Measurements from ENCODE around the gene COCH. TPM values are rescaled to one million over a fixed set of nuclear protein-coding genes. Genes with fewer than 3 reads are reported as not detected.

Gene COCH
- total RNA-seq, 3 donors from 2014 or later (not counting 1 experiment from before 2014, with no cell fraction given): 0.27 to 0.73 TPM; not detected in 1

GRCh38 chr14:30854492-30854891 is 19.9 kb upstream of the COCH start:
- no peaks in the 10 kb centered on the region for H3K4me1 ChIP-seq (ENCODE audit: control insufficient read depth, insufficient read depth, low read length)
- no peak overlapping the region for H3K27ac ChIP-seq (ENCODE audit: low read length)
- Mint-ChIP-seq H3K27me3 (ENCODE audit: low read depth in 2 of 2) (peaks cover 11 to 40% of the 10 kb centered on the region in 2 donors), H3K36me3 (peaks cover 5% of the 10 kb centered on the region), H3K4me3 (no peak overlapping the region), H3K4me1 (no peaks in the 10 kb centered on the region), H3K9me3 (no peaks in the 10 kb centered on the region), H3K27ac (no peak overlapping the region)
- H3K4me3 ChIP-seq (ENCODE audit: low read length): no peak overlapping the region
- ATAC-seq: no peak
- H3K9me3 ChIP-seq (ENCODE audit: control insufficient read depth, insufficient read depth, low read length): no peaks in the 10 kb centered on the region
- H3K27me3 ChIP-seq (ENCODE audit: control insufficient read depth, insufficient read depth, low read length): peaks cover 3% of the 10 kb centered on the region
- H3K36me3 ChIP-seq (ENCODE audit: control insufficient read depth, insufficient read depth, low read length): no peaks in the 10 kb centered on the region
- intact Hi-C loops (cut with micrococcal nuclease): no loop called here
- TF ChIP-seq, protein P1, sequence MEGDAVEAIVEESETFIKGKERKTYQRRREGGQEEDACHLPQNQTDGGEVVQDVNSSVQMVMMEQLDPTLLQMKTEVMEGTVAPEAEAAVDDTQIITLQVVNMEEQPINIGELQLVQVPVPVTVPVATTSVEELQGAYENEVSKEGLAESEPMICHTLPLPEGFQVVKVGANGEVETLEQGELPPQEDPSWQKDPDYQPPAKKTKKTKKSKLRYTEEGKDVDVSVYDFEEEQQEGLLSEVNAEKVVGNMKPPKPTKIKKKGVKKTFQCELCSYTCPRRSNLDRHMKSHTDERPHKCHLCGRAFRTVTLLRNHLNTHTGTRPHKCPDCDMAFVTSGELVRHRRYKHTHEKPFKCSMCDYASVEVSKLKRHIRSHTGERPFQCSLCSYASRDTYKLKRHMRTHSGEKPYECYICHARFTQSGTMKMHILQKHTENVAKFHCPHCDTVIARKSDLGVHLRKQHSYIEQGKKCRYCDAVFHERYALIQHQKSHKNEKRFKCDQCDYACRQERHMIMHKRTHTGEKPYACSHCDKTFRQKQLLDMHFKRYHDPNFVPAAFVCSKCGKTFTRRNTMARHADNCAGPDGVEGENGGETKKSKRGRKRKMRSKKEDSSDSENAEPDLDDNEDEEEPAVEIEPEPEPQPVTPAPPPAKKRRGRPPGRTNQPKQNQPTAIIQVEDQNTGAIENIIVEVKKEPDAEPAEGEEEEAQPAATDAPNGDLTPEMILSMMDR (IDR thresholded peaks at IDR 0.05): no peak
- DNase-seq: no peak

DNA sequence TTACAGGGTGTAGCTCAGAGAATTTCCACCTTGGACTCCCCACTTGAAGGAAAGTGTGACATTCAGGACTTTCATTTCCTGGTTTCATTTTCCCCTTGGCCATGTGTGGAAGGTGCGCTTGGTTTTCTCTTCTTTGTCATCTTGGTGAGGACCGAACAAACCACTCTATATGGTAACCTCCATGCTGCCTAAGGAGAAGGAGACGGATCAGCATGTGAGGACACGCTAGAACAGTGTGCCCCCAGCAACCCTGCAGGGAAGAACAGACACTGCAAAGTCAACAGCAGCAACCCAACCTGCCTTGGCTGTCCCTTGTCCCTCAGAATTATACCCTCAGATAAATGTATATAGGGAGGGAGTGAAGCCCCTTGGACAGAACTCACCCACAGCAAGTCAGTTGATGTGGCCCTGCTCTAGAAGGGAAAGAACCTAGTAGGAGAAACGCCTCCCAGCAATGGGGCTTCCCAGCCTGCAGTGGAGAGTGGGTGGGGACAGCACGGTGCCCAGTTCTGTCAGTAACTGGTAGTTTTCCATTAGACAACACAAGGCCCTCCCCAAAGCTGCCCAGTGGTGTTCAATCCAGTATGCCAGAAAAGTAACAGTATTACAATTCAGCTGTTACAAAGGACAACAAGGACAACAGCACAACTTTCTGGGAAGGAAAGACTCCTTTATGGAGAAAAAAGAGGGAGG is 18.9 kb upstream of the COCH start:
- H3K4me3 Mint-ChIP-seq: no peak overlapping the region
- H3K27me3 ChIP-seq (ENCODE audit: control insufficient read depth, insufficient read depth, low read length): peaks cover 3% of the 10 kb centered on the region
- TF ChIP-seq, protein P1 (IDR thresholded peaks at IDR 0.05): no peak
- H3K9me3 Mint-ChIP-seq: no peaks in the 10 kb centered on the region
- H3K36me3 ChIP-seq (ENCODE audit: control insufficient read depth, insufficient read depth, low read length): no peaks in the 10 kb centered on the region
- 75% methylated on average over 6 of the region's 6 CpGs for WGBS (ENCODE audit: insufficient coverage)
- no peak overlapping the region for H3K27ac Mint-ChIP-seq
- no peaks in the 10 kb centered on the region for H3K4me1 ChIP-seq (ENCODE audit: control insufficient read depth, insufficient read depth, low read length)
- ATAC-seq: no peak
- no peaks in the 10 kb centered on the region for H3K36me3 Mint-ChIP-seq
- peaks cover 6 to 31% of the 10 kb centered on the region in 2 donors for H3K27me3 Mint-ChIP-seq (ENCODE audit: low read depth in 2 of 2)
- H3K4me3 ChIP-seq (ENCODE audit: low read length): no peak overlapping the region
- H3K9me3 ChIP-seq (ENCODE audit: control insufficient read depth, insufficient read depth, low read length): no peaks in the 10 kb centered on the region
- intact Hi-C loops (cut with micrococcal nuclease): no loop called here
- no peak overlapping the region for H3K27ac ChIP-seq (ENCODE audit: low read length)
- no peaks in the 10 kb centered on the region for H3K4me1 Mint-ChIP-seq
- no peak for DNase-seq

GRCh38 chr14:30861200-30861599 is 13.2 kb upstream of the COCH start:
- no peak overlapping the region for H3K4me3 Mint-ChIP-seq
- ATAC-seq (no peak), DNase-seq (no peak)
- no peak overlapping the region for H3K4me3 ChIP-seq (ENCODE audit: low read length)
- no peaks in the 10 kb centered on the region for H3K9me3 Mint-ChIP-seq
- H3K4me1 ChIP-seq (ENCODE audit: control insufficient read depth, insufficient read depth, low read length): no peaks in the 10 kb centered on the region
- intact Hi-C loops (cut with micrococcal nuclease): no loop called here
- H3K27ac Mint-ChIP-seq: no peak overlapping the region
- peaks cover 13 to 37% of the 10 kb centered on the region in 2 donors for H3K27me3 Mint-ChIP-seq (ENCODE audit: low read depth in 2 of 2)
- H3K27ac ChIP-seq (ENCODE audit: low read length): no peak overlapping the region
- H3K36me3 Mint-ChIP-seq: no peaks in the 10 kb centered on the region
- no peaks in the 10 kb centered on the region for H3K4me1 Mint-ChIP-seq
- H3K9me3 ChIP-seq (ENCODE audit: control insufficient read depth, insufficient read depth, low read length): no peaks in the 10 kb centered on the region
- TF ChIP-seq, protein P1 (IDR thresholded peaks at IDR 0.05): no peak
- WGBS (ENCODE audit: insufficient coverage): 100% methylated on average over 1 of the region's 1 CpG
- no peaks in the 10 kb centered on the region for H3K36me3 ChIP-seq (ENCODE audit: control insufficient read depth, insufficient read depth, low read length)
- peaks cover 10% of the 10 kb centered on the region for H3K27me3 ChIP-seq (ENCODE audit: control insufficient read depth, insufficient read depth, low read length)

DNA sequence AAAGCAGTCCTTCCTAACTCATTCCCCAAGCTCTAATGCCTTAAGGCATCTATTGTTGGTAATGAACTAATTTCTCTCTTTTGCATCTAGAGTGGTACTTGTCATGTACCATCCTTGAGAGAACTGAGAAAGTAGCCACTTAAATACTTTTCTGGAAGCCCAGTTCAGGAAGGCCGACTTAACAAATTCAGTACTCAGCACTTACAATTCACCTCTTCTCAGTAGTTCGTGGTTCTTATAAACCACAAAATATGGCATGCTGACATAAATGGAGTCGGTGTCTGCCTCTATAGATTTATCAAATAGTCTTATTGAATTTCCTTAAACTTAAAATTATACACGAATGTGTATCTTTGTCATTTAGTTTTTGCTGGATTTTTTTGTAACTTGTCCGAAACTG is 9.4 kb upstream of the COCH start:
- intact Hi-C loops (cut with micrococcal nuclease): no loop called here
- H3K36me3 Mint-ChIP-seq: no peaks in the 10 kb centered on the region

More for the DNA sequence above, 9.4 kb upstream of the COCH start:
- H3K4me1 ChIP-seq (ENCODE audit: control insufficient read depth, insufficient read depth, low read length): no peaks in the 10 kb centered on the region
- no peak for ATAC-seq
- H3K27me3 ChIP-seq (ENCODE audit: control insufficient read depth, insufficient read depth, low read length): peaks cover 7% of the 10 kb centered on the region
- Mint-ChIP-seq H3K4me3 (no peak overlapping the region), H3K27me3 (ENCODE audit: low read depth in 2 of 2) (peaks cover 16 to 40% of the 10 kb centered on the region in 2 donors), H3K27ac (no peak overlapping the region), H3K9me3 (no peaks in the 10 kb centered on the region), H3K4me1 (no peaks in the 10 kb centered on the region)
- no peak overlapping the region for H3K4me3 ChIP-seq (ENCODE audit: low read length)
- no peaks in the 10 kb centered on the region for H3K36me3 ChIP-seq (ENCODE audit: control insufficient read depth, insufficient read depth, low read length)
- TF ChIP-seq, protein P1 (IDR thresholded peaks at IDR 0.05): no peak
- 5% methylated on average over 2 of the region's 5 CpGs for WGBS (ENCODE audit: insufficient coverage)
- H3K9me3 ChIP-seq (ENCODE audit: control insufficient read depth, insufficient read depth, low read length): no peaks in the 10 kb centered on the region
- no peak overlapping the region for H3K27ac ChIP-seq (ENCODE audit: low read length)
- no peak for DNase-seq
